ENCODE measurements around the gene PLCD3. TPM values are rescaled to one million over a fixed set of nuclear protein-coding genes. Genes with fewer than 3 reads are reported as not detected.

PLCD3 gene
- polyA plus RNA-seq, 1 donor from 2014 or later, result 1.3 TPM

GRCh38 chr17:45135978-45136791 lies 3.9 kb upstream of the PLCD3 start:
- H3K27ac ChIP-seq (ENCODE audit: low read length), result no peak overlapping the region
- peak overlapping the region; percentile 58 for H3K4me3 ChIP-seq (ENCODE audit: low read length)
- H3K79me2 ChIP-seq (replicated peaks; ENCODE audit: insufficient read depth, low read length), result no peaks in the 10 kb centered on the region
- H3K36me3 ChIP-seq (ENCODE audit: insufficient read depth, low read length), result no peaks in the 10 kb centered on the region
- no peaks in the 10 kb centered on the region for H3K9me3 ChIP-seq (ENCODE audit: low read length)
- H2AFZ ChIP-seq (ENCODE audit: low read depth, low read length), result no peak overlapping the region
- H4K20me1 ChIP-seq (ENCODE audit: insufficient read depth), result no peaks in the 10 kb centered on the region
- no peaks in the 10 kb centered on the region for H3F3A ChIP-seq (ENCODE audit: insufficient read depth, low read length, poor library complexity, severe bottlenecking)
- TF ChIP-seq REST (IDR thresholded peaks at IDR 0.05; ENCODE audit: borderline replicate concordance), result no peak
- TF ChIP-seq SMC3 (conservative IDR thresholded peaks at IDR 0.05; ENCODE audit: poor library complexity), result no peak
- TF ChIP-seq EZH2 (IDR thresholded peaks at IDR 0.05; ENCODE audit: borderline replicate concordance, insufficient read depth, low read length, poor library complexity, severe bottlenecking), result no peak
- no peak for TF ChIP-seq RAD21 (conservative IDR thresholded peaks at IDR 0.05)
- TF ChIP-seq, protein P1, sequence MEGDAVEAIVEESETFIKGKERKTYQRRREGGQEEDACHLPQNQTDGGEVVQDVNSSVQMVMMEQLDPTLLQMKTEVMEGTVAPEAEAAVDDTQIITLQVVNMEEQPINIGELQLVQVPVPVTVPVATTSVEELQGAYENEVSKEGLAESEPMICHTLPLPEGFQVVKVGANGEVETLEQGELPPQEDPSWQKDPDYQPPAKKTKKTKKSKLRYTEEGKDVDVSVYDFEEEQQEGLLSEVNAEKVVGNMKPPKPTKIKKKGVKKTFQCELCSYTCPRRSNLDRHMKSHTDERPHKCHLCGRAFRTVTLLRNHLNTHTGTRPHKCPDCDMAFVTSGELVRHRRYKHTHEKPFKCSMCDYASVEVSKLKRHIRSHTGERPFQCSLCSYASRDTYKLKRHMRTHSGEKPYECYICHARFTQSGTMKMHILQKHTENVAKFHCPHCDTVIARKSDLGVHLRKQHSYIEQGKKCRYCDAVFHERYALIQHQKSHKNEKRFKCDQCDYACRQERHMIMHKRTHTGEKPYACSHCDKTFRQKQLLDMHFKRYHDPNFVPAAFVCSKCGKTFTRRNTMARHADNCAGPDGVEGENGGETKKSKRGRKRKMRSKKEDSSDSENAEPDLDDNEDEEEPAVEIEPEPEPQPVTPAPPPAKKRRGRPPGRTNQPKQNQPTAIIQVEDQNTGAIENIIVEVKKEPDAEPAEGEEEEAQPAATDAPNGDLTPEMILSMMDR (IDR thresholded peaks at IDR 0.05; ENCODE audit: poor library complexity, severe bottlenecking), result no peak
- H3K9ac ChIP-seq (ENCODE audit: low read length), result no peak overlapping the region
- no peak overlapping the region for H3K4me2 ChIP-seq (ENCODE audit: low read length)
- H3K27me3 ChIP-seq (ENCODE audit: insufficient read depth, low read depth, low read length), result no peaks in the 10 kb centered on the region
- no peaks in the 10 kb centered on the region for H3K9me2 ChIP-seq (ENCODE audit: insufficient read depth, low read length)

GRCh38 chr17:45135192-45135977 lies 3.1 kb upstream of the PLCD3 start, which contains the start of gene ACBD4:
Gene ACBD4, plus strand, starts transcription at chr17:45135687. Its CDS starts 458 bp downstream, at chr17:45136145.
- Histone ChIP-seq H3K9me2 (ENCODE audit: insufficient read depth, low read length) (no peaks in the 10 kb centered on the region), H3K27ac (ENCODE audit: low read length) (no peak within 1 kb of the TSS), H3K36me3 (ENCODE audit: insufficient read depth, low read length) (no peaks in the 10 kb centered on the region), H4K20me1 (ENCODE audit: insufficient read depth) (no peaks in the 10 kb centered on the region), H3K9me3 (ENCODE audit: low read length) (no peaks in the 10 kb centered on the region), H3K9ac (ENCODE audit: low read length) (no peak within 1 kb of the TSS), H2AFZ (ENCODE audit: low read depth, low read length) (no peak within 1 kb of the TSS), H3K4me2 (ENCODE audit: low read length) (no peak within 1 kb of the TSS), H3F3A (ENCODE audit: insufficient read depth, low read length, poor library complexity, severe bottlenecking) (no peaks in the 10 kb centered on the region), H3K4me3 (ENCODE audit: low read length) (peak within 1 kb of the TSS; percentile 58), H3K27me3 (ENCODE audit: insufficient read depth, low read depth, low read length) (no peaks in the 10 kb centered on the region), H3K79me2 (replicated peaks; ENCODE audit: insufficient read depth, low read length) (no peaks in the 10 kb centered on the region)
- TF ChIP-seq TAF1 (IDR thresholded peaks at IDR 0.05; ENCODE audit: low read depth) (no peak), EZH2 (IDR thresholded peaks at IDR 0.05; ENCODE audit: borderline replicate concordance, insufficient read depth, low read length, poor library complexity, severe bottlenecking) (no peak), SMC3 (conservative IDR thresholded peaks at IDR 0.05; ENCODE audit: poor library complexity) (peak; percentile 89), REST (IDR thresholded peaks at IDR 0.05; ENCODE audit: borderline replicate concordance) (no peak), MXI1 (conservative IDR thresholded peaks at IDR 0.05; ENCODE audit: poor library complexity, severe bottlenecking) (no peak), EP300 (conservative IDR thresholded peaks at IDR 0.05; ENCODE audit: poor library complexity, severe bottlenecking) (peak; percentile 14), RAD21 (conservative IDR thresholded peaks at IDR 0.05) (peak; percentile 82), POLR2AphosphoS5 (IDR thresholded peaks at IDR 0.05) (no peak)
- TF ChIP-seq, protein P1 (IDR thresholded peaks at IDR 0.05; ENCODE audit: poor library complexity, severe bottlenecking), result peak; percentile 100
